ENCODE measurements around the gene ZNF516.

ZNF516 gene

GRCh38 chr18:76491473-76491775 lies 3.6 kb downstream of the ZNF516 start:
- peak; percentile 31 to 40 (median 34) for DNase-seq
- peaks cover 20% of the 10 kb centered on the region for H3K4me1 ChIP-seq (ENCODE audit: control insufficient read depth, insufficient read depth, low read length, poor library complexity, severe bottlenecking)
- H3K27me3 ChIP-seq (replicated peaks; ENCODE audit: control insufficient read depth, insufficient read depth, low read length, poor library complexity, severe bottlenecking) = peaks cover 15% of the 10 kb centered on the region
- H3K36me3 ChIP-seq (ENCODE audit: control insufficient read depth, insufficient read depth, low read length) = no peaks in the 10 kb centered on the region
- peak overlapping the region; percentile 39 for H3K27ac ChIP-seq (ENCODE audit: insufficient read depth, low read length, poor library complexity, severe bottlenecking)
- H3K4me3 ChIP-seq (ENCODE audit: insufficient read depth, low read depth, low read length, poor library complexity, severe bottlenecking) = peak overlapping the region; percentile 78
- no peaks in the 10 kb centered on the region for H3K9me3 ChIP-seq (ENCODE audit: control insufficient read depth, low read length)

- H3K36me3 ChIP-seq (ENCODE audit: control insufficient read depth, insufficient read depth, low read length) = no peaks in the 10 kb centered on the region
- peaks cover 20% of the 10 kb centered on the region for H3K4me1 ChIP-seq (ENCODE audit: control insufficient read depth, insufficient read depth, low read length, poor library complexity, severe bottlenecking)
- DNase-seq = peak in 2 of 3 donors; percentile 14 to 21
- H3K9me3 ChIP-seq (ENCODE audit: control insufficient read depth, low read length) = no peaks in the 10 kb centered on the region
- H3K27ac ChIP-seq (ENCODE audit: insufficient read depth, low read length, poor library complexity, severe bottlenecking) = peak overlapping the region; percentile 9
- peaks cover 15% of the 10 kb centered on the region for H3K27me3 ChIP-seq (replicated peaks; ENCODE audit: control insufficient read depth, insufficient read depth, low read length, poor library complexity, severe bottlenecking)
- peak overlapping the region; percentile 55 for H3K4me3 ChIP-seq (ENCODE audit: insufficient read depth, low read depth, low read length, poor library complexity, severe bottlenecking)
Measured at GRCh38 chr18:76490670-76491472, 4.2 kb downstream of the ZNF516 start.

DNA sequence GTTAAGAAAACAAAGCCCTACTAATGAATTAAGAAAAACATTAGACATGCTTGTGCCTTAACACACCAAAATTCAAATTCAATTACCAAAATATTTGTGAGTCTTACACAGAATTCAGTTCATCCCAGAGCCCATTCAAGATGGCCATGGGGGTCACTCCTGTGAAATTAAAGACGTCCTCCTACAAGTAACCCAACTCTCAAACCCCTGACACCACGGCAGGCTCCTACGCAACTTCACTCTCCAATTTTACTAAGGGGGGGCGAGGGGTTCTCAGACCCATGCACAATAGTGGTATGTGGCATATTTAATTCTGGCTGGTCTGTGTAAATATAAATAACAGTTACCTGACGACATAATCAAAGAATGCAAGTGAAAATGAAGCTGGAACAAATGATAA lies 5.0 kb downstream of the ZNF516 start:
- Histone ChIP-seq H3K4me1 (ENCODE audit: control insufficient read depth, insufficient read depth, low read length, poor library complexity, severe bottlenecking) (peaks cover 17% of the 10 kb centered on the region), H3K4me3 (ENCODE audit: insufficient read depth, low read depth, low read length, poor library complexity, severe bottlenecking) (no peak overlapping the region), H3K9me3 (ENCODE audit: control insufficient read depth, low read length) (no peaks in the 10 kb centered on the region), H3K27me3 (replicated peaks; ENCODE audit: control insufficient read depth, insufficient read depth, low read length, poor library complexity, severe bottlenecking) (peaks cover 15% of the 10 kb centered on the region), H3K27ac (ENCODE audit: insufficient read depth, low read length, poor library complexity, severe bottlenecking) (no peak overlapping the region), H3K36me3 (ENCODE audit: control insufficient read depth, insufficient read depth, low read length) (no peaks in the 10 kb centered on the region)
- no peak for DNase-seq

DNA sequence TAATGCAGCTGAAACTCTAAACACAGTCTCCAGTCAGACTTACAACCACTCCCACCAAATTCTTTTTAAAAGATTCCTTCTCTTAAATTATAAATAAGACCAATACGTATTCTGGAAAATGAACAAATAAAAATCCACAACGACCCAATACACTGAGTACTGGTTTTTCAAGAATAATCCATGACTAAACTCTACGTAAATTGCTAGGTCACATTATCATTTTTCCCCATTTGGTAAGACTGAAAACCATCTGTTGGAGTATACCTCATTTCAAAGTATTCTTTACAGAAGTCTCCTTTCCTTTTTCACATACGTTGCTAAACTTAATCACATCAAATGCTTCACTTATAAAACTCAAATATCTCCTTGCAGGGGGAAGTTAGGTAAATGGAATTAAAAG lies 6.0 kb downstream of the ZNF516 start:
- no peak overlapping the region for H3K27ac ChIP-seq (ENCODE audit: insufficient read depth, low read length, poor library complexity, severe bottlenecking)
- peaks cover 10% of the 10 kb centered on the region for H3K27me3 ChIP-seq (replicated peaks; ENCODE audit: control insufficient read depth, insufficient read depth, low read length, poor library complexity, severe bottlenecking)
- no peak overlapping the region for H3K4me3 ChIP-seq (ENCODE audit: insufficient read depth, low read depth, low read length, poor library complexity, severe bottlenecking)
- DNase-seq = no peak
- H3K36me3 ChIP-seq (ENCODE audit: control insufficient read depth, insufficient read depth, low read length) = no peaks in the 10 kb centered on the region
- peaks cover 11% of the 10 kb centered on the region for H3K4me1 ChIP-seq (ENCODE audit: control insufficient read depth, insufficient read depth, low read length, poor library complexity, severe bottlenecking)
- no peaks in the 10 kb centered on the region for H3K9me3 ChIP-seq (ENCODE audit: control insufficient read depth, low read length)

DNA sequence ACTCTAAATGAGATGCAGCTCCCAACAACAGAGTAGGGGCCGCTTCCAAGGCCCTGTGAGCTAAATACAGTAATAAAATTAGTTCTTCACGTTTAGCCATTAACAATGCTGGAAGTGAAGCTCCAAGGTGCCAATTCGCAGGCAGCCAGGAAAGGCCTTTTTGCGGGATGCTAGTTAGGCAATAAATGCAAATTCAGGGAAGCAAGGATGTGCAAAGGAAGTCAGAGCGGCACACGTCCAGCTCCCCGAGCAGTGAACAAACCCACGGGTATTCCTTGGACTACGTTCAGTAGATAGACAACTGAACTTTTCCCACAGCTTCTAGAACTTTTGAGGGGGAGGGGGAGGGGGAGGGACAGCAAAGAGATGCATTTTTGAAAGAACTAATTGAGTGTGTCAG lies 6.9 kb downstream of the ZNF516 start:
- Histone ChIP-seq H3K4me1 (ENCODE audit: control insufficient read depth, insufficient read depth, low read length, poor library complexity, severe bottlenecking) (peaks cover 5% of the 10 kb centered on the region), H3K27ac (ENCODE audit: insufficient read depth, low read length, poor library complexity, severe bottlenecking) (no peak overlapping the region), H3K9me3 (ENCODE audit: control insufficient read depth, low read length) (no peaks in the 10 kb centered on the region), H3K27me3 (replicated peaks; ENCODE audit: control insufficient read depth, insufficient read depth, low read length, poor library complexity, severe bottlenecking) (peaks cover 9% of the 10 kb centered on the region), H3K36me3 (ENCODE audit: control insufficient read depth, insufficient read depth, low read length) (no peaks in the 10 kb centered on the region), H3K4me3 (ENCODE audit: insufficient read depth, low read depth, low read length, poor library complexity, severe bottlenecking) (no peak overlapping the region)
- no peak for DNase-seq

DNA sequence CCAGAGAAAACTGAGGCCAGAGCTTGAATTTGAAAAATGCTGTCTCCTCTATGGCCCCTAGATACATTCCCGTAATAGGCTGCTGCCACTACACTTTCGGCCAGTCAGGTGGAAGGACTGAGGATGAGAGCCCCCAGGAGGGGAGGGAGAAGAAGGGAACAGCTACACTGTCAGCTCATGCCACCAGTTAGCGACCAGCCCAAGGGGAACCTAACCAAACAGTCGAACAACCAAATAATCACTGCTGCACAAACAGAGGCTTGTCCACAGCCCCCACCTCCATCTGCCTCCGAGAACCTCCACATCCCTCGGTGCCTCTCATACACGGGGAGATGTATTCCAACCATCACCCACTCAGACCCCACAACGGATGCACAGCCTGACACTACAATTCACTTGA lies 7.3 kb downstream of the ZNF516 start:
- Histone ChIP-seq H3K27me3 (replicated peaks; ENCODE audit: control insufficient read depth, insufficient read depth, low read length, poor library complexity, severe bottlenecking) (peaks cover 9% of the 10 kb centered on the region), H3K36me3 (ENCODE audit: control insufficient read depth, insufficient read depth, low read length) (no peaks in the 10 kb centered on the region), H3K4me3 (ENCODE audit: insufficient read depth, low read depth, low read length, poor library complexity, severe bottlenecking) (no peak overlapping the region), H3K27ac (ENCODE audit: insufficient read depth, low read length, poor library complexity, severe bottlenecking) (no peak overlapping the region), H3K4me1 (ENCODE audit: control insufficient read depth, insufficient read depth, low read length, poor library complexity, severe bottlenecking) (peaks cover 5% of the 10 kb centered on the region), H3K9me3 (ENCODE audit: control insufficient read depth, low read length) (no peaks in the 10 kb centered on the region)
- DNase-seq = no peak

- H3K27me3 ChIP-seq (replicated peaks; ENCODE audit: control insufficient read depth, insufficient read depth, low read length, poor library complexity, severe bottlenecking) = peaks cover 9% of the 10 kb centered on the region
- H3K4me1 ChIP-seq (ENCODE audit: control insufficient read depth, insufficient read depth, low read length, poor library complexity, severe bottlenecking) = peaks cover 5% of the 10 kb centered on the region
- no peaks in the 10 kb centered on the region for H3K36me3 ChIP-seq (ENCODE audit: control insufficient read depth, insufficient read depth, low read length)
- no peak overlapping the region for H3K4me3 ChIP-seq (ENCODE audit: insufficient read depth, low read depth, low read length, poor library complexity, severe bottlenecking)
- H3K27ac ChIP-seq (ENCODE audit: insufficient read depth, low read length, poor library complexity, severe bottlenecking) = no peak overlapping the region
- no peak for DNase-seq
- H3K9me3 ChIP-seq (ENCODE audit: control insufficient read depth, low read length) = no peaks in the 10 kb centered on the region
Measured at GRCh38 chr18:76487070-76487469, 8.0 kb downstream of the ZNF516 start.

DNA sequence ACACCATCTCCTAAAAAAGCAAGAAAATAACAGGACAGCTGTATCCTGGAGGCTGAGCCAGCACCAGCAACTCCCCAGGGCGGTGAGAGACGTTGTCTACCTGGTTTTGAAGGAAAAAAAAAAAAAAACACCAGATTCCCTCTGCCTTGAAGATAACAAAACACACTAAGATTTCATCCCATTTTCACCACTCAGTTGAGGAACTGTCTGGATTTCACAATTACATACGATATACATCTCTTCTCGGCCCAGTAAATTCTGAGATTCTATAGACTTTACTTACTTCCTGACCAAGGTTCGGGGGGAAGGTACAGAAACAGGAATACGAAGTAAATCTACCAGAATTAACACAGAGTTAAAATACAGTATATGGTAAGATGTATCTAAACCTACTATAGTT lies 8.5 kb downstream of the ZNF516 start:
- Histone ChIP-seq H3K9me3 (ENCODE audit: control insufficient read depth, low read length) (no peaks in the 10 kb centered on the region), H3K36me3 (ENCODE audit: control insufficient read depth, insufficient read depth, low read length) (no peaks in the 10 kb centered on the region), H3K4me3 (ENCODE audit: insufficient read depth, low read depth, low read length, poor library complexity, severe bottlenecking) (no peak overlapping the region), H3K27me3 (replicated peaks; ENCODE audit: control insufficient read depth, insufficient read depth, low read length, poor library complexity, severe bottlenecking) (peaks cover 9% of the 10 kb centered on the region), H3K4me1 (ENCODE audit: control insufficient read depth, insufficient read depth, low read length, poor library complexity, severe bottlenecking) (peaks cover 5% of the 10 kb centered on the region), H3K27ac (ENCODE audit: insufficient read depth, low read length, poor library complexity, severe bottlenecking) (no peak overlapping the region)
- no peak for DNase-seq

GRCh38 chr18:76486038-76486437 lies 9.0 kb downstream of the ZNF516 start:
- Histone ChIP-seq H3K27me3 (replicated peaks; ENCODE audit: control insufficient read depth, insufficient read depth, low read length, poor library complexity, severe bottlenecking) (peaks cover 9% of the 10 kb centered on the region), H3K9me3 (ENCODE audit: control insufficient read depth, low read length) (no peaks in the 10 kb centered on the region), H3K4me3 (ENCODE audit: insufficient read depth, low read depth, low read length, poor library complexity, severe bottlenecking) (no peak overlapping the region), H3K4me1 (ENCODE audit: control insufficient read depth, insufficient read depth, low read length, poor library complexity, severe bottlenecking) (peaks cover 5% of the 10 kb centered on the region), H3K27ac (ENCODE audit: insufficient read depth, low read length, poor library complexity, severe bottlenecking) (no peak overlapping the region), H3K36me3 (ENCODE audit: control insufficient read depth, insufficient read depth, low read length) (no peaks in the 10 kb centered on the region)
- no peak for DNase-seq

- no peaks in the 10 kb centered on the region for H3K36me3 ChIP-seq (ENCODE audit: control insufficient read depth, insufficient read depth, low read length)
- H3K4me1 ChIP-seq (ENCODE audit: control insufficient read depth, insufficient read depth, low read length, poor library complexity, severe bottlenecking) = no peaks in the 10 kb centered on the region
- no peak overlapping the region for H3K27ac ChIP-seq (ENCODE audit: insufficient read depth, low read length, poor library complexity, severe bottlenecking)
- no peaks in the 10 kb centered on the region for H3K27me3 ChIP-seq (replicated peaks; ENCODE audit: control insufficient read depth, insufficient read depth, low read length, poor library complexity, severe bottlenecking)
- H3K9me3 ChIP-seq (ENCODE audit: control insufficient read depth, low read length) = no peaks in the 10 kb centered on the region
- DNase-seq = no peak
- H3K4me3 ChIP-seq (ENCODE audit: insufficient read depth, low read depth, low read length, poor library complexity, severe bottlenecking) = no peak overlapping the region
Measured at GRCh38 chr18:76484749-76485387, 10.2 kb downstream of the ZNF516 start.
